Mammary epithelial cell (primary cell): ENCODE data around the gene ZNF484.

Source experiments
- EZH2 ChIP-seq: IDR thresholded peaks from 2 replicates; pipeline ENCODE4 v1.6.1; 2012; ENCODE audit warnings: low read length, inconsistent platforms, borderline replicate concordance
- TF ChIP-seq, protein P1 (sequence below), 2 donors: IDR thresholded peaks in 1 of 2; conservative IDR thresholded peaks in 1 of 2; 2 replicates each; pipeline ENCODE4 v1.5.1; 2011 to 2012; ENCODE audit warnings: inconsistent platforms in 2 of 2, low read length in 2 of 2, mild to moderate bottlenecking in 2 of 2, control low read depth in 1 of 2, low read depth in 1 of 2; ENCODE audit not compliant: insufficient read depth in 1 of 2; ENCODE audit errors: extremely low read depth in 1 of 2

DNA sequence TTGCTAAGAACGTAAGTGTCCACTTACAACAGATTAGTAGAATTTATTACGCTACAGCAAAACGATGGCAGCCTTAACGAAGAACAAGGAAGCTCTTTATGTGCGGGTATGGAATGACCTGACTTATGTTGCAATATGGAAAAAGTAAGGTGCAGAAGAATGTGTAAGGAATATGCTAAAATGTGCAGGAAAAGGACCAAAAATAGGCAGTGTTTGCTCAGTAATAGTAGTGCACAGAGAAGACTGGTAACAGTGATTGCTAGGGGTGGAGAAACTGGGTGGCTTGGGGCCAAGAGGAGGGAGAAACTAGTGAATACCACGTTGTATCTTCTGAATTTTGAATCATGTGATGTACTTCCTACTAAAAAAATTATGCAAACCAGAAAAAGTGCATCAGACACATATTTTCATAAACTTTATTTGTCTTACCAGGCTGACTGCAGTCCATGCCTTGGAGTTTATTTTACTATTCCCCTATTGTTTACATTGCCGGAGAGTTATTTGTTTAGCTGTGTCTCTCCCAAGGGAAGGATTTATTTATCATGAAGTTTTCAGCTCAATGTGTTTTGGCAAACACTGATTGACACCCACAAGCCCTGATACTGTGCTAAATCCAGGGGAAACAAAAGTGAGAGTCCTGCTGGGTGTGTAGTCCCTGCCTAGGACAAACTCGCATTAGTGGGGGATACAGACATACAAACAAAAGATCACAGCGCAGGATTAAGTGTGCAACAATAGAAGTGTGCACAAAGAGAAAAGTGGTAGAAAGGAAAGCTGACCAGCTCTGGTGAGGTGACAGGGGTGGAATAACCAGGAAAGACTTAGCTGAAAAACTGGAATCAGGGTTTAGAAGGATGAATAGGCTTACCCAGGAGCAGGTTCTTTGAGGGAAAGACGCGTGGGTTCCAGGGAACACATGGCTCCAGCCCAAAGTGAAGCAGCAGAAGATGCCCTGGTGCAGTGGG, 34.0 kb upstream of the ZNF484 start:
- TF ChIP-seq, protein P1, sequence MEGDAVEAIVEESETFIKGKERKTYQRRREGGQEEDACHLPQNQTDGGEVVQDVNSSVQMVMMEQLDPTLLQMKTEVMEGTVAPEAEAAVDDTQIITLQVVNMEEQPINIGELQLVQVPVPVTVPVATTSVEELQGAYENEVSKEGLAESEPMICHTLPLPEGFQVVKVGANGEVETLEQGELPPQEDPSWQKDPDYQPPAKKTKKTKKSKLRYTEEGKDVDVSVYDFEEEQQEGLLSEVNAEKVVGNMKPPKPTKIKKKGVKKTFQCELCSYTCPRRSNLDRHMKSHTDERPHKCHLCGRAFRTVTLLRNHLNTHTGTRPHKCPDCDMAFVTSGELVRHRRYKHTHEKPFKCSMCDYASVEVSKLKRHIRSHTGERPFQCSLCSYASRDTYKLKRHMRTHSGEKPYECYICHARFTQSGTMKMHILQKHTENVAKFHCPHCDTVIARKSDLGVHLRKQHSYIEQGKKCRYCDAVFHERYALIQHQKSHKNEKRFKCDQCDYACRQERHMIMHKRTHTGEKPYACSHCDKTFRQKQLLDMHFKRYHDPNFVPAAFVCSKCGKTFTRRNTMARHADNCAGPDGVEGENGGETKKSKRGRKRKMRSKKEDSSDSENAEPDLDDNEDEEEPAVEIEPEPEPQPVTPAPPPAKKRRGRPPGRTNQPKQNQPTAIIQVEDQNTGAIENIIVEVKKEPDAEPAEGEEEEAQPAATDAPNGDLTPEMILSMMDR (conservative IDR thresholded peaks at IDR 0.05 in 1 of 2, IDR thresholded peaks at IDR 0.05 in 1 of 2; ENCODE audit: extremely low read depth in 1 of 2, insufficient read depth in 1 of 2, low read depth in 1 of 2, low read length in 2 of 2) = no peak
- TF ChIP-seq EZH2 = no peak
